Epithelial cell of esophagus (primary cell): ENCODE measurements around the gene DGCR8.

Experiments
- DNase-seq: peaks from one replicate; pipeline ENCODE4 v3.0.0; 2010; ENCODE audit warnings: low read depth
- H3K4me3 ChIP-seq: 2 replicates; pipeline ENCODE4 v1.5.1; 2011; ENCODE audit warnings: mild to moderate bottlenecking, low read length, control low read depth
- TF ChIP-seq, protein P1 (sequence below): IDR thresholded peaks from 2 replicates; pipeline ENCODE4 v1.5.1; 2011; ENCODE audit warnings: low read depth, mild to moderate bottlenecking, low read length, control low read depth, inconsistent platforms; ENCODE audit not compliant: insufficient read depth; ENCODE audit errors: missing control alignments

The DGCR8 gene

DNA sequence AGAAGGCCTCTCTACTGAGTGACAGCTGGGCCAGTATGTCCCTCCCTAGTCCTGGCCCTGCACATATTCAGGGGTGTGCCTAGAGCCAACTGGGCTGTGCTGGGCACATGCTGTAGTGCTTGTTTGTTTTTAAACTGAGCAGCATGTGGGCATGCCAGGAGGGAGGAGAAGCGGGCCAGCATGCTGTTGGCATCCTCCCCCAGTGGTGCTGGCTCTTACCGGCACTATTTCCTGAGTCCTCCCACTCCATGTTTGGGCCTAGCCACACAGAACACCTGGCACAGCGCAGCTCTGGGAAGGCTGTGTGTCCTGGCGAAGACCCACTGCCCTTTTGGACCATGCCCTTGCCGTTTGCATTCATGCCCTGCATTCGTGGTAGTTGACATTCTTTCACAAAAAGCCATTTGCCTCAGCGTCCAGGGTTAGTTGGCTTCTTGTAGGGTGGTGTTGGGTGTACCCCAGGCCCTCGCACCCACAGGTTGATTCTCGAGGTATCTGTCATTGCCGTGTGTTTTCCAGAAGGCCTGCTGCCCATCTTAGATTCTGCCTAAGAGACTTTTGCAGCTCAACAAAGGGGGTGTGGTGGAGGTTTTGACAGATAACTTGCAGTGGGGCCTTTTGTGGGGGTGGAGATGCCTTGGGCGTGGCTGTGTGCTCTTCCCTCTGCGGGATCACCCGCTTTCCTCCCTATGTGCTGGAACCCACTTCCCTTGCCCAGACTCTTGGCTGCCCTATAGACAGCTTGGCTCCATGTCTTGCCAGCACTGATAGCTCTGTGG lies 13.6 kb downstream of the DGCR8 start:
- TF ChIP-seq, protein P1, sequence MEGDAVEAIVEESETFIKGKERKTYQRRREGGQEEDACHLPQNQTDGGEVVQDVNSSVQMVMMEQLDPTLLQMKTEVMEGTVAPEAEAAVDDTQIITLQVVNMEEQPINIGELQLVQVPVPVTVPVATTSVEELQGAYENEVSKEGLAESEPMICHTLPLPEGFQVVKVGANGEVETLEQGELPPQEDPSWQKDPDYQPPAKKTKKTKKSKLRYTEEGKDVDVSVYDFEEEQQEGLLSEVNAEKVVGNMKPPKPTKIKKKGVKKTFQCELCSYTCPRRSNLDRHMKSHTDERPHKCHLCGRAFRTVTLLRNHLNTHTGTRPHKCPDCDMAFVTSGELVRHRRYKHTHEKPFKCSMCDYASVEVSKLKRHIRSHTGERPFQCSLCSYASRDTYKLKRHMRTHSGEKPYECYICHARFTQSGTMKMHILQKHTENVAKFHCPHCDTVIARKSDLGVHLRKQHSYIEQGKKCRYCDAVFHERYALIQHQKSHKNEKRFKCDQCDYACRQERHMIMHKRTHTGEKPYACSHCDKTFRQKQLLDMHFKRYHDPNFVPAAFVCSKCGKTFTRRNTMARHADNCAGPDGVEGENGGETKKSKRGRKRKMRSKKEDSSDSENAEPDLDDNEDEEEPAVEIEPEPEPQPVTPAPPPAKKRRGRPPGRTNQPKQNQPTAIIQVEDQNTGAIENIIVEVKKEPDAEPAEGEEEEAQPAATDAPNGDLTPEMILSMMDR, result no peak
- no peak for DNase-seq
- no peak overlapping the region for H3K4me3 ChIP-seq

DNA sequence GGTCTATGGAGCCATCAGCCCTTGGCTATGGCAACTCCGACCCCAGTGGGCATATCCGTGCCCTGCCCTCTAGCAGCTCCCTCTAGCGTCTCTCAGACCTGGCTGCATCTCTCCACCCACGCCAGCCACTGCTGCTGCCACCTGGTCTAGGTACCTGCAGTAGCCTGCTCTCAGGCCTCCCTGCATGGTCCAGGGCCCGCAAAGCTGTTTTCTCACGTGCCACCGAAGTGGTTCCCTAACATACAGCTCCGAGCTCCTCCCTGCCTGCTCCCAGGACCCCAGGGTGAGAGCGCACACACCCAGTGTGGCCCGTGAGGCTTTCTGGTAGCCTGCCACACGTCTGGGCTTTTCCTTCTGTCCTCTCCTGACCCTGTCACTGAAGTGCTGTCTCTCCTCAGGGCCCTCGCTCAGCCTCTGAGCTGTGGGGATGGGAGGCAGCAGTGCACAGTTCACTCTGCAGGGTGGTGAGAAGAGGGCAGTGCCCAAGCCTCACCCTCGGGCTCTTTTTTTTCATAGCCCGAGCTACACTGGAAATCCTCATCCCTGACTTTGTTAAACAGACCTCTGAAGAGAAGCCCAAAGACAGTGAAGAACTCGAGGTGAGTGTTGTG lies 14.3 kb downstream of the DGCR8 start:
- DNase-seq, result no peak
- H3K4me3 ChIP-seq, result no peak overlapping the region
- TF ChIP-seq, protein P1, result no peak

DNA sequence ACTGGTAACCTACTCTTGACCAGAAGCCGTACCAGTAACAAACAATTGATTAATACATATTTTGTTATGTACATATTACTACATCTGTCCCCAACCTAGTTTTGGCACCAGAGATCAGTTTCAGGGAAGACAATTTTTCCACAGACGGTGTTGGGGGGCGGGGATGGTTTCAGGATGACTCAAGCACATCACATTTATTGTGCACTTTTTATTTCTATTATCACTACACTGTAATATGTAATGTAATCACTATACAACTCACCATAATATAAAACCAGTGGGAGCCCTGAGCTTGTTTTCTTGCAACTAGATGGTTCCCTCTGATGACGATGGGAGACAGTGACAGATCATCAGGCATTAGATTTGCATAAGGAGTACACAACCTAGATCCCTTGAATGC lies 15.5 kb downstream of the DGCR8 start:
- no peak overlapping the region for H3K4me3 ChIP-seq
- DNase-seq, result no peak
- TF ChIP-seq, protein P1, result no peak

DNA sequence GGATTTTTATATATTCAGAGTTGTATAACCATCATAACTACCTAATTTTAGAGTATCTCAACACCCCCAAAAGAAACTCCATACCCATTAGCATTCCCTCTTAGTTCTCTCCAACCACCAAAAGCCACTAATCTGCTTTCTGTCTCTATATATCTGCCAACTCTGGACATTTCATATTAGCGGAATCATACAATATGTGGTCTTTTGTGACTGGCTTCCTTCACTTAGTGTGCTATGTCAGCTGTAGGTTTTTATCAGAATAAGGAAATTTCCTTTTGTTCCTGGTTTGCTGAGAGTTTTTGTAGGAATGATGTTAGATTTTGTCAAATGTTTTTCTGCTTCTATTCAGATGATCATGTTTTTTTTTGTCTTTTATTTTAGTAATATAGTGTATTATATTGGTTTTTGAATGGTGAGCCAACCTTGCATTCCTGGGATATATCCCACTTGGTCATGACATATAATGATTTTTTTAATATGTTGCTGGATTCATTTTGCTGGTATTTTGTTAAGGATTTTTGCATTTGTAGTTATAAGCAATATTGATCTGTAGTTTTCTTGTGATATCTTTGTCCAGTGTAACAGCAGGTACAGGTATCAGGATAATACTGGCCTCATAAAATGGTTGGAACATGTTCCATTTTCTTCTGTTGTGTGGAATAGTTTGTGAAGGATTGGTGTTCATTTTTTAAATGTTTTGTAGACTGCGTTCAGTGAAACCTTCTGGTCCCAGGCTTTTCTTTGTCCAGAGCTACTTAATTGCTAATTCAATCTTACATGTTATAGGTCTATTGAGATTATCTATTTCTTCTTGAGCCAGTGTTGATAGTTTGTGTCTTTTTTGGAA lies 16.8 kb downstream of the DGCR8 start:
- no peak for DNase-seq
- no peak overlapping the region for H3K4me3 ChIP-seq
- TF ChIP-seq, protein P1, result no peak

DNA sequence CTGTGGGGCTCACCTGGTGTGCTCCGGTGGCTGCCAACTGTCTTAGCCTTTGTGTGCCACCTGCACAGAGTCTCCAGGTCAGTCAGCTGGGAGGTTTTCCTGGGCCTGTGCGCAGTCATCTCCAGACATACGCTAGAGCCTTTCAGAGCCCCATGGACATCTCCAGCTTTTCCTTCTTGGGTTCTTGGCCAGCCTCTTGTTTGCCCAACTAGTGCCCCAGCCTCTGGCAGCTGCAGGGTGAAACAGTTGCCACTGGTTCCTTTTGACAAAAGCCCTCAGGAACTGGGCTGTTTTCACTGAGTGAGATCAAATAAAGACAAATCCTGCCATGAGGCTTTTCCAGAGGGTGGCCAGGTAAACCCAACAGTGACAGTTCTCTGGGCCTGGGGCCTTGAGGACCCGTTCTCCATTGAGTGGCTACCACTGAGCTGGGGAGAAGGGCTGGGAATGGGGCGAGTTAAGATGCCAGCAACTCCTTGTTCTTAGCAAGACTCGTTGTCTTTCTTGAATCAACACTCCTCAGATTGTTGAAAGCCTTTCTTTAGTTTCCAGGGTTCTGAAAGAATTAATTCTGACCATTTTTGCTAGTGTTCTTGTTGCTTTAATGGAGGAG lies 19.2 kb downstream of the DGCR8 start:
- no peak overlapping the region for H3K4me3 ChIP-seq
- DNase-seq, result no peak
- TF ChIP-seq, protein P1, result no peak

DNA sequence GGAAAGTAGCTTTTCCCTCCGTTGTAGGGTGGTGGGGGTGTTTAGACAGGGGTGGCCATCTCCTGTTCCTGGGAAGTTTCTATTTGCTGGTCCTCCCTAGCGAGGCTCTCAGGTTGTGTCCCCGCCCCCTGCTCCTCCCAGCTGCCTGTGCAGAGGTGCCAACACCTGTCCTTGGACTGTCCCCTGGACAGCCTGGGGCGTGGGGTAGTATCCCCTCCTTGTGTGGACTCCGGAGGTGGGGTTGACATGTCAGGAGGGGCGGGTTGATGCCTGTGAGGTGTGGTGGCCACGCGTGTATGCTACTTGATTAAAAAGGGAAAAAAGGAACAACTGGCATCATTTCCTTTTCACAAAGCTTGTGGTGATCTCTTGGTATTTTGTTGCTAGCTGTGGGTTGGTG lies 21.6 kb downstream of the DGCR8 start:
- no peak for DNase-seq
- no peak overlapping the region for H3K4me3 ChIP-seq
- TF ChIP-seq, protein P1, result no peak
